Measurements from ENCODE around the gene LAD1.

Gene LAD1

DNA sequence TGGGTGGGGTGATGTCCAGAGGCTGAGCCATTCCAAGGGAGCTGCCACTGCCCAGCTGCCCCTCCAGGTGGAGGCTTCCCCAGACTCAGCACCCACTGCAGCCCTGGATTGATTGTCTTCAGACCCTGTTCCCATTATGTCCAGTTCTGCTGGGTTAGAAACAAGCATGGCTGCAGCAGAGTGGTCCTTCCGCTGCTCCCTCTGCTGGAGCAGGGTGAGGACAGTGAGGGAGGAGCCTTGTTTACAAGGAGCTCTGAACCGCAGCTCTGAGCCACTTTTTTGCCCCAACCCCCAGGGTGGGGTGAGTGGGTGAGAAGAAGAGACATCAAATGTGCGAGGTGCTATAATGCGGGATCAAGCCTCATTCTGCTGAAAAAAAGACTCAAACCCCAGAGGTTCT lies 24.0 kb downstream of the LAD1 start:
- Histone ChIP-seq H3K27ac (replicated peaks) (no peak overlapping the region), H3K27me3 (ENCODE audit: insufficient read depth, poor library complexity, severe bottlenecking) (peaks cover 6% of the 10 kb centered on the region), H3K4me3 (replicated peaks; ENCODE audit: insufficient read depth, low read length) (no peak overlapping the region)
- no peak for DNase-seq (ENCODE audit: low read depth in 1 of 2, low spot score in 1 of 2)
- no peak for TF ChIP-seq GABPA (IDR thresholded peaks at IDR 0.05; ENCODE audit: low read depth)
- TF ChIP-seq, protein P1, sequence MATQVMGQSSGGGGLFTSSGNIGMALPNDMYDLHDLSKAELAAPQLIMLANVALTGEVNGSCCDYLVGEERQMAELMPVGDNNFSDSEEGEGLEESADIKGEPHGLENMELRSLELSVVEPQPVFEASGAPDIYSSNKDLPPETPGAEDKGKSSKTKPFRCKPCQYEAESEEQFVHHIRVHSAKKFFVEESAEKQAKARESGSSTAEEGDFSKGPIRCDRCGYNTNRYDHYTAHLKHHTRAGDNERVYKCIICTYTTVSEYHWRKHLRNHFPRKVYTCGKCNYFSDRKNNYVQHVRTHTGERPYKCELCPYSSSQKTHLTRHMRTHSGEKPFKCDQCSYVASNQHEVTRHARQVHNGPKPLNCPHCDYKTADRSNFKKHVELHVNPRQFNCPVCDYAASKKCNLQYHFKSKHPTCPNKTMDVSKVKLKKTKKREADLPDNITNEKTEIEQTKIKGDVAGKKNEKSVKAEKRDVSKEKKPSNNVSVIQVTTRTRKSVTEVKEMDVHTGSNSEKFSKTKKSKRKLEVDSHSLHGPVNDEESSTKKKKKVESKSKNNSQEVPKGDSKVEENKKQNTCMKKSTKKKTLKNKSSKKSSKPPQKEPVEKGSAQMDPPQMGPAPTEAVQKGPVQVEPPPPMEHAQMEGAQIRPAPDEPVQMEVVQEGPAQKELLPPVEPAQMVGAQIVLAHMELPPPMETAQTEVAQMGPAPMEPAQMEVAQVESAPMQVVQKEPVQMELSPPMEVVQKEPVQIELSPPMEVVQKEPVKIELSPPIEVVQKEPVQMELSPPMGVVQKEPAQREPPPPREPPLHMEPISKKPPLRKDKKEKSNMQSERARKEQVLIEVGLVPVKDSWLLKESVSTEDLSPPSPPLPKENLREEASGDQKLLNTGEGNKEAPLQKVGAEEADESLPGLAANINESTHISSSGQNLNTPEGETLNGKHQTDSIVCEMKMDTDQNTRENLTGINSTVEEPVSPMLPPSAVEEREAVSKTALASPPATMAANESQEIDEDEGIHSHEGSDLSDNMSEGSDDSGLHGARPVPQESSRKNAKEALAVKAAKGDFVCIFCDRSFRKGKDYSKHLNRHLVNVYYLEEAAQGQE (IDR thresholded peaks at IDR 0.05; ENCODE audit: insufficient replicate concordance, low read depth) = no peak
- no peak for TF ChIP-seq POLR2AphosphoS5 (IDR thresholded peaks at IDR 0.05; ENCODE audit: low read depth)
- TF ChIP-seq, protein P2, sequence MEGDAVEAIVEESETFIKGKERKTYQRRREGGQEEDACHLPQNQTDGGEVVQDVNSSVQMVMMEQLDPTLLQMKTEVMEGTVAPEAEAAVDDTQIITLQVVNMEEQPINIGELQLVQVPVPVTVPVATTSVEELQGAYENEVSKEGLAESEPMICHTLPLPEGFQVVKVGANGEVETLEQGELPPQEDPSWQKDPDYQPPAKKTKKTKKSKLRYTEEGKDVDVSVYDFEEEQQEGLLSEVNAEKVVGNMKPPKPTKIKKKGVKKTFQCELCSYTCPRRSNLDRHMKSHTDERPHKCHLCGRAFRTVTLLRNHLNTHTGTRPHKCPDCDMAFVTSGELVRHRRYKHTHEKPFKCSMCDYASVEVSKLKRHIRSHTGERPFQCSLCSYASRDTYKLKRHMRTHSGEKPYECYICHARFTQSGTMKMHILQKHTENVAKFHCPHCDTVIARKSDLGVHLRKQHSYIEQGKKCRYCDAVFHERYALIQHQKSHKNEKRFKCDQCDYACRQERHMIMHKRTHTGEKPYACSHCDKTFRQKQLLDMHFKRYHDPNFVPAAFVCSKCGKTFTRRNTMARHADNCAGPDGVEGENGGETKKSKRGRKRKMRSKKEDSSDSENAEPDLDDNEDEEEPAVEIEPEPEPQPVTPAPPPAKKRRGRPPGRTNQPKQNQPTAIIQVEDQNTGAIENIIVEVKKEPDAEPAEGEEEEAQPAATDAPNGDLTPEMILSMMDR (IDR thresholded peaks at IDR 0.05; ENCODE audit: insufficient read depth, low read length) = no peak
- no peak for TF ChIP-seq SPI1 (IDR thresholded peaks at IDR 0.05; ENCODE audit: borderline replicate concordance, low read depth)

DNA sequence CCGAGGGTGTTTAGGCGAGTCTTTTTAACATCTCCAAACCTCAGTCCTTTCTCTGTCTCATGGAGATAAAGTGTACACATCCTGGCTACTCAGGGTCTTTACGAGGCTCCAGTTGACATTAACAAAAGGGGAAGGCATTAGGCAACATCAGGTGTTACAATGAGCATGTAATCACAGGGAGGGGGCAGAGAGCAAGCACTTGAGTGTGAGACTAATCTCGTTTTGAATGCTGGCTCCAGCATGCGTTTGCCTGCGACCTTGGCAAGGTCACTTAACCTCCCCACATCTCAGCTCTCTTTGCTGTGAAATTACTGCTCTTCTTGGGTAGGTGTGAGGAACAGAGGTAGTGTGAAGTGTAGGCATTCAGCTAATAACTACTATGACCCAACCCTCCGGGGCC lies 24.8 kb downstream of the LAD1 start:
- DNase-seq (ENCODE audit: low read depth in 1 of 2, low spot score in 1 of 2) = no peak
- Histone ChIP-seq H3K27me3 (ENCODE audit: insufficient read depth, poor library complexity, severe bottlenecking) (peaks cover 6% of the 10 kb centered on the region), H3K27ac (replicated peaks) (no peak overlapping the region), H3K4me3 (replicated peaks; ENCODE audit: insufficient read depth, low read length) (no peak overlapping the region)
- TF ChIP-seq, protein P2 (IDR thresholded peaks at IDR 0.05; ENCODE audit: insufficient read depth, low read length) = no peak
- no peak for TF ChIP-seq GABPA (IDR thresholded peaks at IDR 0.05; ENCODE audit: low read depth)
- TF ChIP-seq, protein P1 (IDR thresholded peaks at IDR 0.05; ENCODE audit: insufficient replicate concordance, low read depth) = no peak
- TF ChIP-seq POLR2AphosphoS5 (IDR thresholded peaks at IDR 0.05; ENCODE audit: low read depth) = no peak
- no peak for TF ChIP-seq SPI1 (IDR thresholded peaks at IDR 0.05; ENCODE audit: borderline replicate concordance, low read depth)

DNA sequence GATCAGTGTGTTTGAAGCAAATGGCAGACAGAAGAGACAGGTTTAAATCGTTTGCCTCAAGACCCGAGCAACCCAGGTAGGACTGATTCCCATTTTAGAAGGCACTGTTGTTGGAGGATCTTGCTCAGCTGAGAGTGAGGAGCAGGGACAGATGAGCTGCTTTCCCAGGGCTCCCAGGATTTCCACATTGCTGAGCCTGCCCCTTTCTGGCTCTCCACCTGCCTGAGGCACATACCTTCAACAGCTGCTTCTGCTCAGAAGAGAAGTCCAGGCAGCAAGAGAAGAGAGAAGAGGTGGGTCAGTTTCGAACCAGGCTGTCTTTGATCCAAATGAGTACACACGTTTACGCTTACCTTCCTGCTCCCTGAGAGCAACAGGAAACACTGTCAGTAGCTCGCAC lies 27.3 kb downstream of the LAD1 start:
- DNase-seq (ENCODE audit: low read depth in 1 of 2, low spot score in 1 of 2) = no peak
- H3K27me3 ChIP-seq (ENCODE audit: insufficient read depth, poor library complexity, severe bottlenecking) = peaks cover 6% of the 10 kb centered on the region
- H3K4me3 ChIP-seq (replicated peaks; ENCODE audit: insufficient read depth, low read length) = no peak overlapping the region
- no peak overlapping the region for H3K27ac ChIP-seq (replicated peaks)
- TF ChIP-seq GABPA (IDR thresholded peaks at IDR 0.05; ENCODE audit: low read depth) = no peak
- TF ChIP-seq, protein P1 (IDR thresholded peaks at IDR 0.05; ENCODE audit: insufficient replicate concordance, low read depth) = no peak
- no peak for TF ChIP-seq SPI1 (IDR thresholded peaks at IDR 0.05; ENCODE audit: borderline replicate concordance, low read depth)
- TF ChIP-seq POLR2AphosphoS5 (IDR thresholded peaks at IDR 0.05; ENCODE audit: low read depth) = no peak
- TF ChIP-seq, protein P2 (IDR thresholded peaks at IDR 0.05; ENCODE audit: insufficient read depth, low read length) = no peak
